ENCODE results near the gene HSBP1. TPM values are rescaled to one million over a fixed set of nuclear protein-coding genes. Genes with fewer than 3 reads are reported as not detected.

Gene HSBP1
- total RNA-seq, 2 donors from 2014 or later, result 112 to 134 TPM

DNA sequence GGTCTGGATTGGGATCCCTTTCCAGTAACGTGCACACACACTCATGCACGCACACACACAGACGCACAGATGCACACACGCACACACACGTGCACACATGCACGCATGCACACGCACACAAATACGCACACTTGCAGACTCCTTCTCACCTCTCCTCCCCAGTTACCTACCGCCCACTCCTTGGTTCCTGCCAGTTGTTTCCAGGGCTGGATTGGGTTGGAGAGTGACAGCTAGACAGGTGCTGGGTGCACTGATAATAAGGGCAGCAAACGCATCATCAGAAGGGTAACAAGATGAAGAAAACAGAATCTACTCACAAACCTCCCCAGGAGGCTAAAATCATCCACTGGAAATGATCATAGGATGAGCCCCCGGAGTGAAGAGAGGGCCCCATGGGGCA is 45.0 kb downstream of the HSBP1 start:
- H3K4me3 ChIP-seq, result no peak overlapping the region
- H3K27ac ChIP-seq, result no peak overlapping the region
- intact Hi-C loops (cut with DNase I), result no loop called here
- no peak overlapping the region for H3K9ac ChIP-seq (ENCODE audit: low read depth in 2 of 2, low read length in 2 of 2)
- no peaks in the 10 kb centered on the region for H3K4me1 ChIP-seq
- TF ChIP-seq, protein P1, sequence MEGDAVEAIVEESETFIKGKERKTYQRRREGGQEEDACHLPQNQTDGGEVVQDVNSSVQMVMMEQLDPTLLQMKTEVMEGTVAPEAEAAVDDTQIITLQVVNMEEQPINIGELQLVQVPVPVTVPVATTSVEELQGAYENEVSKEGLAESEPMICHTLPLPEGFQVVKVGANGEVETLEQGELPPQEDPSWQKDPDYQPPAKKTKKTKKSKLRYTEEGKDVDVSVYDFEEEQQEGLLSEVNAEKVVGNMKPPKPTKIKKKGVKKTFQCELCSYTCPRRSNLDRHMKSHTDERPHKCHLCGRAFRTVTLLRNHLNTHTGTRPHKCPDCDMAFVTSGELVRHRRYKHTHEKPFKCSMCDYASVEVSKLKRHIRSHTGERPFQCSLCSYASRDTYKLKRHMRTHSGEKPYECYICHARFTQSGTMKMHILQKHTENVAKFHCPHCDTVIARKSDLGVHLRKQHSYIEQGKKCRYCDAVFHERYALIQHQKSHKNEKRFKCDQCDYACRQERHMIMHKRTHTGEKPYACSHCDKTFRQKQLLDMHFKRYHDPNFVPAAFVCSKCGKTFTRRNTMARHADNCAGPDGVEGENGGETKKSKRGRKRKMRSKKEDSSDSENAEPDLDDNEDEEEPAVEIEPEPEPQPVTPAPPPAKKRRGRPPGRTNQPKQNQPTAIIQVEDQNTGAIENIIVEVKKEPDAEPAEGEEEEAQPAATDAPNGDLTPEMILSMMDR (IDR thresholded peaks at IDR 0.05), result no peak
- no peaks in the 10 kb centered on the region for H3K27me3 ChIP-seq
- H3K9me3 ChIP-seq, result no peaks in the 10 kb centered on the region
- H3K36me3 ChIP-seq, result no peaks in the 10 kb centered on the region
- no peak for DNase-seq

DNA sequence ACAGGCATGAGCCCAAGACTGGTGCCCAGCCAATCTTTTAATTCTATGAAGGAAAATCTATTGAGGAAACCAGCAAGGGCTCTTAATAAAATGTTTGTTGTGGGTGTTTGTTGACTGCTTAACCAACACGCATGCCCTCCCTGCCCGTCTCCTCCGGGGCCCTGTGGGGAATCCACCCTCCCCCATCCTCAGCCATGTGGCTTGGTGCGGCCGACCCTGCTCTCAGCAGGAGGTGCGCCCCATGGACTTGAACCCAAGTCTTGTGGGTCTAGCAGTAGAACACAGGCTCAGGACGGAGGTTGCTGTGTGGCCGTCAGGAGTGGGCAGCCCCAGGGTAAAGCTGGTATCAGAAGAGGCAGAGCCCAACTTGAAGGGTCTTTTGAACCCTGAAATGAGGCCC is 46.1 kb downstream of the HSBP1 start:
- no peak overlapping the region for H3K9ac ChIP-seq (ENCODE audit: low read depth in 2 of 2, low read length in 2 of 2)
- no peaks in the 10 kb centered on the region for H3K27me3 ChIP-seq
- H3K36me3 ChIP-seq, result no peaks in the 10 kb centered on the region
- no peak for DNase-seq
- no peaks in the 10 kb centered on the region for H3K4me1 ChIP-seq
- no peak overlapping the region for H3K27ac ChIP-seq
- H3K9me3 ChIP-seq, result no peaks in the 10 kb centered on the region
- no peak overlapping the region for H3K4me3 ChIP-seq
- TF ChIP-seq, protein P1 (IDR thresholded peaks at IDR 0.05), result no peak
- intact Hi-C loops (cut with DNase I), result no loop called here

DNA sequence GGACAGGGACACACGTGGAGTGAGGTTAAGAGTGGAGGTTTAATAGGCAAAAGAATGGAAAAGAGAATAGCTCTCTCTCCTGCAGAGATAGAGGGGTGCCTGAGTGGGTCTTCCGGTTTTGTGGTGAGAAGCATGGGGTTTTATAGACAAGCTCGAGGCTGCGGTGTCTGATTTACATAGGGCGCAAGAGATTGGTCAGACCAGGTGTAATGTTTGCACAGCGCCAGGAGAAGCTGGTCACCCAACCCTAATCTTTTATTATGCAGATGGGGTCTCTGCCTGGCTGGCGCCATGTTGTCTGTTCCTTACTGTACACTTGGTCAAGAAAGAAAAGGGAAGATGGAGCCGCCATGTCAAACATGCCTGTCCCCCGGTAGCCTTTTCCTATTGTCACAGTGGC is 46.6 kb downstream of the HSBP1 start:
- no peak overlapping the region for H3K27ac ChIP-seq
- intact Hi-C loops (cut with DNase I), result no loop called here
- H3K9me3 ChIP-seq, result no peaks in the 10 kb centered on the region
- no peaks in the 10 kb centered on the region for H3K27me3 ChIP-seq
- DNase-seq, result no peak
- TF ChIP-seq, protein P1 (IDR thresholded peaks at IDR 0.05), result no peak
- no peak overlapping the region for H3K4me3 ChIP-seq
- no peaks in the 10 kb centered on the region for H3K36me3 ChIP-seq
- H3K4me1 ChIP-seq, result no peaks in the 10 kb centered on the region
- no peak overlapping the region for H3K9ac ChIP-seq (ENCODE audit: low read depth in 2 of 2, low read length in 2 of 2)

DNA sequence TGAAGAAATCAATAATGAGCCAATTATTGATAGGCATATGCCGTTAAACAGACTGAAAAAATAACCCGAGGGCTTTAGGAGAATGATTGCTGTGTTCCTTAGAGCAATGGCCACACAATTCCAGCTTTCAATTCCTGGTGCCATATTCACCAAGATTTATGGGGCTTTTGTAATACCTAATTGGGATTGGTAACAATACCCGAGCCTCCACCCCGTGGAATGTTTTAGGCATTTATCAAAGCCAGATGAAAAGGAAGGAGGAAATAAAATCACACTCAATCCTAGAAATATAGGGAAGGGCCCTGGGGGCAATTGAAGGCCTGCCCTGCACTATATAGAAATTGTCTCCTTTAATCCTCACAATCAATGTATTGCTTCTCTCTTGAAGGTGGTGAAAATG is 49.0 kb downstream of the HSBP1 start:
- Histone ChIP-seq H3K9ac (ENCODE audit: low read depth in 2 of 2, low read length in 2 of 2) (no peak overlapping the region), H3K4me1 (no peaks in the 10 kb centered on the region), H3K36me3 (no peaks in the 10 kb centered on the region), H3K4me3 (no peak overlapping the region), H3K27ac (no peak overlapping the region), H3K9me3 (no peaks in the 10 kb centered on the region), H3K27me3 (no peaks in the 10 kb centered on the region)
- intact Hi-C loops (cut with DNase I), result no loop called here
- TF ChIP-seq, protein P1 (IDR thresholded peaks at IDR 0.05), result no peak
- no peak for DNase-seq

DNA sequence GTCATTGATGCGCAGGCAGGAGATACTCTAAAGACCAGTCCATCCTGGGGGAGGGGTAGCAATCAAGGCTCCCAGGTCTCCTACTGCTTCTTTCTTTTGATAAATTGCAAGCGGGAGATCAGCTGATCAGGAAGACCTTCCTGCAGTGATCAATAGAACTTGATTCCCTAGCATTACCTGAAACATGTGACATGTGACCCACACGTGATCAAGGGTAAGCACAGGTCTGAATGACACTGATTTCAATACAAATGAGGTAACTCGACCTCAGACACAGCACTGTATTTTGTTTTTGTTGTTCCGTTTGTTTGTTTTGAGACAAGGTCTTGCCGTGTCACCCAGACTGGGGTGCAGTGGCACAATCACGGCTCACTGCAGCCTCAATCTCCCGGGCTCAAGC is 51.5 kb downstream of the HSBP1 start:
- H3K36me3 ChIP-seq, result no peaks in the 10 kb centered on the region
- no peak overlapping the region for H3K4me3 ChIP-seq
- intact Hi-C loops (cut with DNase I), result no loop called here
- no peaks in the 10 kb centered on the region for H3K27me3 ChIP-seq
- TF ChIP-seq, protein P1 (IDR thresholded peaks at IDR 0.05), result no peak
- no peaks in the 10 kb centered on the region for H3K4me1 ChIP-seq
- DNase-seq, result no peak
- H3K9ac ChIP-seq (ENCODE audit: low read depth in 2 of 2, low read length in 2 of 2), result no peak overlapping the region
- no peaks in the 10 kb centered on the region for H3K9me3 ChIP-seq
- H3K27ac ChIP-seq, result no peak overlapping the region

DNA sequence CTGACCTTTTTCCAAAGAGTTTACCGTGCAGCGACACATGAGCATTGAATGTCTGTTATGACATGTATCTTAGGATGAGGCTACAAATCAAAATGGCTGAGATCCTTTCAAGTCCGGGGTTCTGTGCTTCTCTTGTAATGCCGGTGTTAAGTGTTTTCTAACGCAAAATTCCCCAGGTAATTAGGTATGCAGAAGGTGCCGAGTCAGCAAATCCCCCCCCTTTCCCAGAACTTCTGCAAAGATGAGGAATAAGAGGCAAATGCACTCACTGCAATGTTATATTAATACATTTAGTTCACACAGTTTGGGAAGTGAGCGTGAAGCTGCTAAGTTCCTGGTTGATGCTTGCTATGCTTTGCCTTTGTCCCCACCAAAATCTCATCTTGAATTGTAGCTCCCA is 54.9 kb downstream of the HSBP1 start:
- no peaks in the 10 kb centered on the region for H3K9me3 ChIP-seq
- intact Hi-C loops (cut with DNase I), result no loop called here

More for the DNA sequence above, 54.9 kb downstream of the HSBP1 start:
- no peaks in the 10 kb centered on the region for H3K36me3 ChIP-seq
- no peak overlapping the region for H3K9ac ChIP-seq (ENCODE audit: low read depth in 2 of 2, low read length in 2 of 2)
- no peak overlapping the region for H3K4me3 ChIP-seq
- no peaks in the 10 kb centered on the region for H3K4me1 ChIP-seq
- no peak for DNase-seq
- TF ChIP-seq, protein P1 (IDR thresholded peaks at IDR 0.05), result no peak
- no peak overlapping the region for H3K27ac ChIP-seq
- no peaks in the 10 kb centered on the region for H3K27me3 ChIP-seq
